Measurements from ENCODE around the gene CRYBB2. TPM values are rescaled to one million over a fixed set of nuclear protein-coding genes. Genes with fewer than 3 reads are reported as not detected.

CRYBB2 gene
- total RNA-seq, 1 donor from 2014 or later = not detected

DNA sequence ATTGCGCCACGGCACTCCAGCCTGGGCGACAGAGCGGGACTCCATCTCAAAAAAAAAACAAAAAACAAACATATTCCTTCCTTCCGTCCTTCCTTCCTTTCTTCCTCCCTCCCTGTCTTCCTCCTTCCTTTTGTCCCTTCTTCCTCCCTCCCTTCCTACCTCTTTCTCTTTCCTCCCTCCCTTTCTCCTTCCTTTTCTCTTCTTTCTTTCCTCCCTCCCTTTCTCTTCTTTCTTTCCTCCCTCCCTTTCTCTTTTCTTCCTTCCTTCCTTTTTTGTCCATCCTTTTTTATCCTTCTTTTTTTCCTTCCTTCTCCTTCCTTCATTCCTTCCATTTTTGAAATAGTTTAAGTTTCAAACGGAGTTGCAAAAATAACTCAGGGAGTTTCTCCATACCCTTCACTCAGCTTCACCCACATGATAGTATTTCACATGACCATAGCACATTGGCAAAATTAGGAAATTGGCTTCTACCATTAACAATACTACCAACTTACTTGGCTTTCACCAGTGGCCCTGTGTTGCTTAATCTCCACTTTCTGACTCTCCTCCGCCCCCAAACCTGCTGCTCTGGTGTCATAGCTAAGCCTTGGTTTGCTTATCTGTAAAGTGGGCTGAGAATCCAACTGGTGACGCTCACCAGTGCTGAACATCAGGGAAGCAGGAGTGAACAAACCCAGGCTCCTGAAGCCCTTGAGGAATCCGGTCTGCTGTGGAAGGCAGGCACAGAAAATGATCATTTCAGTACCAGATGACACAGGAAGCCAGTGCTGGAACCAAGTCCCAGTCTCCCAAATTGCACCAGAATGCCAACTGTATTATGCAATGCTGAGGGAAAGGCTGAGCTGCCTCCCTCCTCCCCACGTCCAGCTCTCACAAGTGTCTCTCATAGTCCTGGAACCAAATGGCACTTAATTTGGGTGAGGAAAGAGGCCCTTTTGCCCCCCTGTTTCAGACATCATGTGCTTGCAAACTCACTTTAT, 37.0 kb upstream of the CRYBB2 start:
- intact Hi-C loops (cut with DNase I) = no loop called here
- H3K36me3 ChIP-seq = peaks cover 68 to 77% of the 10 kb centered on the region in 2 donors
- TF ChIP-seq, protein P1, sequence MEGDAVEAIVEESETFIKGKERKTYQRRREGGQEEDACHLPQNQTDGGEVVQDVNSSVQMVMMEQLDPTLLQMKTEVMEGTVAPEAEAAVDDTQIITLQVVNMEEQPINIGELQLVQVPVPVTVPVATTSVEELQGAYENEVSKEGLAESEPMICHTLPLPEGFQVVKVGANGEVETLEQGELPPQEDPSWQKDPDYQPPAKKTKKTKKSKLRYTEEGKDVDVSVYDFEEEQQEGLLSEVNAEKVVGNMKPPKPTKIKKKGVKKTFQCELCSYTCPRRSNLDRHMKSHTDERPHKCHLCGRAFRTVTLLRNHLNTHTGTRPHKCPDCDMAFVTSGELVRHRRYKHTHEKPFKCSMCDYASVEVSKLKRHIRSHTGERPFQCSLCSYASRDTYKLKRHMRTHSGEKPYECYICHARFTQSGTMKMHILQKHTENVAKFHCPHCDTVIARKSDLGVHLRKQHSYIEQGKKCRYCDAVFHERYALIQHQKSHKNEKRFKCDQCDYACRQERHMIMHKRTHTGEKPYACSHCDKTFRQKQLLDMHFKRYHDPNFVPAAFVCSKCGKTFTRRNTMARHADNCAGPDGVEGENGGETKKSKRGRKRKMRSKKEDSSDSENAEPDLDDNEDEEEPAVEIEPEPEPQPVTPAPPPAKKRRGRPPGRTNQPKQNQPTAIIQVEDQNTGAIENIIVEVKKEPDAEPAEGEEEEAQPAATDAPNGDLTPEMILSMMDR (IDR thresholded peaks at IDR 0.05) = no peak

DNA sequence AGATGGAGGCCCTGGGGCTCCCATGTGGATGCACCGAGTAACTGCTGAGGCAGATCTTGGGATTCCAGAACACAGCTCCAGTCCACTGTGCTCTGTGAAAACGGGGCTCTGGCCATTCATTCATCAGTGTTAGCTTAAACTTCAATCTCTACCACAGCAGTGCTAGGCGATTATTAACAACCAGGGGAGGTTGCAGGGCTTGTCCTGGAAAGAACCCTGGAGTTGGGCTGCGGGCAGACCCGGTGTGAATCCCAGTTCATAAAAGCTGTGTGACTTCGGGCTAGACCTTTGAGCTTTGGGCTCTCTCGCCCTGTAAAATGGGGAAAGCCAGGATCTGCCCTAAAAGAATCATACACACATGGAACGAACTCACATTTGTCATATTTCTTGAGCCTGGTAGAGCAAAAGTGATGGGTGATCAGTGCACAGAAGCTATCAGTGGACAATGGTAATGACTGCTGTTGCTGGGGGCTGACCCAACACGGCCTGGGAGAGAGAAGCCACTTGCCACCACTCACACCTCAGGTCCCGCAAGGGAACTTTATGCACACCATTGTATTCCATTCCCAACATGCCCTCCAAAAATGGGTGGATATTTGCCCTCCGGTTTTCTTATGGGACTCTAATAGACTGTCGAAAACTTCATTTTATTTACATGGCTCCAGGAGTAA, 35.4 kb upstream of the CRYBB2 start:
- TF ChIP-seq, protein P1 (IDR thresholded peaks at IDR 0.05) = no peak
- Histone ChIP-seq H3K9me3 (no peaks in the 10 kb centered on the region), H3K36me3 (peaks cover 58 to 67% of the 10 kb centered on the region in 2 donors), H3K4me1 (peaks cover 0 to 8% of the 10 kb centered on the region in 2 donors), H3K27ac (peak overlapping the region in 1 of 2 donors; percentile 11), H3K27me3 (no peaks in the 10 kb centered on the region), H3K4me3 (no peak overlapping the region)
- intact Hi-C loops (cut with DNase I) = no loop called here
- no peak for DNase-seq (ENCODE audit: low spot score in 2 of 2)

More for the DNA sequence above, 37.0 kb upstream of the CRYBB2 start:
- no peaks in the 10 kb centered on the region for H3K9me3 ChIP-seq
- DNase-seq (ENCODE audit: low spot score in 2 of 2) = no peak
- H3K27ac ChIP-seq = peak overlapping the region; percentile 54 to 57
- H3K27me3 ChIP-seq = no peaks in the 10 kb centered on the region
- H3K4me1 ChIP-seq = peaks cover 0 to 8% of the 10 kb centered on the region in 2 donors
- no peak overlapping the region for H3K4me3 ChIP-seq

DNA sequence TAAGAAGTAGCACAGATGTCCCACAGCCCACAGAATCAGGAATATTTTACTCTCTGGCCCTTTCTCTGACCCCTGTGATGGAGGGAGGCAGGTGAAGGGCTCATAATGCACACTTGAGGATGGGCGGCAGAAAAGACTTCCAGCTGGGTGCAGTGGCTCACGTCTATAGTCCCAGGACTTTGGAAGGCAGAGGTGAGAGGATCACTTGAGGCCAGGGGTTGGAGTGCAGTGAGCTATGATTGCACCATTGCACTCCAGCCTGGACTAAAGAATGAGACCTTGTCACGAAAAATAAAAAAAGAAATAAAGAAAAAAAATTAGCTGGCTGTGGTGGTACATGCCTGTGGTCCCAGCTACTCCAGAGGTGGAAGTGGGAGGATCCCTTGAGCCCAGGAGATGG, 33.3 kb upstream of the CRYBB2 start:
- intact Hi-C loops (cut with DNase I) = no loop called here
- H3K36me3 ChIP-seq = peaks cover 50 to 62% of the 10 kb centered on the region in 2 donors
- H3K27ac ChIP-seq = no peak overlapping the region
- H3K9me3 ChIP-seq = no peaks in the 10 kb centered on the region
- H3K27me3 ChIP-seq = no peaks in the 10 kb centered on the region
- no peak for DNase-seq (ENCODE audit: low spot score in 2 of 2)
- H3K4me1 ChIP-seq = peaks cover 0 to 8% of the 10 kb centered on the region in 2 donors
- TF ChIP-seq, protein P1 (IDR thresholded peaks at IDR 0.05) = no peak
- H3K4me3 ChIP-seq = no peak overlapping the region

DNA sequence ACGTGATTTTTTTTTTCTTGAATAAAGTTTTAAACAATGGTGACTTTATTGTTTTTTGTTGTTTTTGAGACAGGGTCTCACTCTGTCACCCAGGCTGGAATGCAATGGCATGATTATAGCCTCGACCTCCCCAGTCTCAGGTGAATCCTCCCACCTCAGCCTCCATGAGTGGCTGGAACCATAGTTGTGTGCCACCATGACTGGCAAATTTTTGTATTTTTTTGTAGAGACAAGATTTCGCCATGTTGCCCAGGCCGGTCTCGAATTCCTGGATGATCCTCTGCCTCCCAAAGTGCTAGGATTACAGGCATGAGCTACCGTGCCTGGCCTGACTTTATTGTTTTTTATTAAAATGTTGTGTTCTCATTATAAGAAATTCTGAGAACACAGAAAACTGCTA, 32.0 kb upstream of the CRYBB2 start:
- no peak overlapping the region for H3K4me3 ChIP-seq
- peaks cover 0 to 5% of the 10 kb centered on the region in 2 donors for H3K4me1 ChIP-seq
- H3K36me3 ChIP-seq = peaks cover 58 to 69% of the 10 kb centered on the region in 2 donors
- H3K27me3 ChIP-seq = no peaks in the 10 kb centered on the region
- no peak overlapping the region for H3K27ac ChIP-seq
- TF ChIP-seq, protein P1 (IDR thresholded peaks at IDR 0.05) = no peak
- intact Hi-C loops (cut with DNase I) = no loop called here
- no peaks in the 10 kb centered on the region for H3K9me3 ChIP-seq
- DNase-seq (ENCODE audit: low spot score in 2 of 2) = no peak

DNA sequence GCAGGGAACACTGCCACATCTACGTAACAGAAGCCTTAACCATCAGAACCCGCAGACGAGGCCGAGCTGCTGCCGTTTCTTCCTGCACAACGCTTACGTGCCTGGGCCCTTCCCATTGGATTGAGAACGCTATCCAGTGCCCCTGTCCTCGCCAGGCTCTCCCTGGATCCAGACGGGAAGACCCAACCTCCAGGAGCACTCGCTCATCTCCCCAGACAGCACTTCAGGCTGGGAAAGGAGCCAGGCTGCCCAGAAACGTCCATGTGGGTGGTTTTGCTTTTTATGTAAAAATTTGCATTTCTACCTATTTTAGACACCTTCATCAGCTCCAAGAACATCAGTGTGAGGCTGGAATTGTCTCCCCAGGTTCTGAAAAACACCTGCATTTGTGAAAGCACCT, 27.0 kb upstream of the CRYBB2 start:
- peaks cover 39 to 79% of the 10 kb centered on the region in 2 donors for H3K36me3 ChIP-seq
- TF ChIP-seq, protein P1 (IDR thresholded peaks at IDR 0.05) = no peak
- H3K27me3 ChIP-seq = no peaks in the 10 kb centered on the region

More for the DNA sequence above, 27.0 kb upstream of the CRYBB2 start:
- Histone ChIP-seq H3K9me3 (no peaks in the 10 kb centered on the region), H3K27ac (no peak overlapping the region), H3K4me3 (no peak overlapping the region), H3K4me1 (no peaks in the 10 kb centered on the region)
- DNase-seq (ENCODE audit: low spot score in 2 of 2) = no peak
- intact Hi-C loops (cut with DNase I) = no loop called here

Measured in ascending aorta (tissue), 2 donors.